Esophagus squamous epithelium (tissue), 5 donors: ENCODE data around the gene RAB10. TPM values are rescaled to one million over a fixed set of nuclear protein-coding genes. Genes with fewer than 3 reads are reported as not detected.

Experiments used
- DNase-seq: peaks from one replicate; lab custom pipeline; 2025; lab: John Stamatoyannopoulos, UW
- H3K27ac ChIP-seq, 4 donors: fragments of 200-600 bp; sonication (generic); one replicate each; pipeline ENCODE4 v1.5.1; 2016 to 2019; ENCODE audit warnings: mild to moderate bottlenecking in 1 of 4
- H3K27me3 ChIP-seq, 4 donors: fragments of 200-600 bp; sonication (generic); 1 replicate in 3 of 4; 2 replicates in 1 of 4; pipeline versions ENCODE4 v1.5.1 to v1.6.0; 2017 to 2021; ENCODE audit warnings: antibody characterized with exemption in 1 of 4
- H3K36me3 ChIP-seq, 3 donors: fragments of 200-600 bp; sonication (generic); one replicate each; pipeline ENCODE4 v1.5.1; 2016 to 2019
- H3K4me1 ChIP-seq, 3 donors: fragments of 200-600 bp; sonication (generic); one replicate each; pipeline ENCODE4 v1.5.1; 2017 to 2019
- H3K4me3 ChIP-seq, 4 donors: fragments of 200-600 bp; sonication (generic); 1 replicate in 3 of 4; 2 replicates in 1 of 4; pipeline ENCODE4 v1.5.1; 2016 to 2019; ENCODE audit warnings: mild to moderate bottlenecking in 2 of 4, moderate library complexity in 1 of 4
- H3K9me3 ChIP-seq, 3 donors: fragments of 200-600 bp; sonication (generic); one replicate each; pipeline ENCODE4 v1.5.1; 2016 to 2019
- POLR2A ChIP-seq, 4 donors: fragments of 450-650 bp; IDR thresholded peaks; one replicate each; pipeline ENCODE4 v1.6.1; 2017; ENCODE audit warnings: antibody characterized with exemption in 4 of 4, mild to moderate bottlenecking in 4 of 4, moderate library complexity in 3 of 4
- WGBS, 2 donors: methylation state at CpG; one replicate each; pipeline ENCODE4 v1.1.5; 2018; 5-methylcytosine and 5-hydroxymethylcytosine counted together
- intact Hi-C: fragments of 100-400 bp; cut with DNase I; formaldehyde crosslinking; loops from one replicate; pipeline ENCODE4 v1.15.0; 2022
- total RNA-seq, 4 donors: library from RNA; depleted of rRNA; stranded (reverse); fragments of >200 nt; gene quantifications; one replicate each; pipeline ENCODE4 v1.1.0, GENCODE V29; 2016
- TF ChIP-seq, protein P1 (sequence below), 6 experiments: fragments of 450-650 bp in 4 of 6; fragments of 200-600 bp in 2 of 6; sonication (generic) in 2 of 6; IDR thresholded peaks; one replicate each; pipeline ENCODE4 v1.5.1; 2016 to 2019; ENCODE audit warnings: antibody characterized with exemption in 6 of 6, mild to moderate bottlenecking in 4 of 6, moderate library complexity in 4 of 6
- donor health status: DM: yes; HTN: yes; CAD: no.

The RAB10 gene
- total RNA-seq, 4 donors from 2014 or later = 214 to 388 (median 335) TPM

DNA sequence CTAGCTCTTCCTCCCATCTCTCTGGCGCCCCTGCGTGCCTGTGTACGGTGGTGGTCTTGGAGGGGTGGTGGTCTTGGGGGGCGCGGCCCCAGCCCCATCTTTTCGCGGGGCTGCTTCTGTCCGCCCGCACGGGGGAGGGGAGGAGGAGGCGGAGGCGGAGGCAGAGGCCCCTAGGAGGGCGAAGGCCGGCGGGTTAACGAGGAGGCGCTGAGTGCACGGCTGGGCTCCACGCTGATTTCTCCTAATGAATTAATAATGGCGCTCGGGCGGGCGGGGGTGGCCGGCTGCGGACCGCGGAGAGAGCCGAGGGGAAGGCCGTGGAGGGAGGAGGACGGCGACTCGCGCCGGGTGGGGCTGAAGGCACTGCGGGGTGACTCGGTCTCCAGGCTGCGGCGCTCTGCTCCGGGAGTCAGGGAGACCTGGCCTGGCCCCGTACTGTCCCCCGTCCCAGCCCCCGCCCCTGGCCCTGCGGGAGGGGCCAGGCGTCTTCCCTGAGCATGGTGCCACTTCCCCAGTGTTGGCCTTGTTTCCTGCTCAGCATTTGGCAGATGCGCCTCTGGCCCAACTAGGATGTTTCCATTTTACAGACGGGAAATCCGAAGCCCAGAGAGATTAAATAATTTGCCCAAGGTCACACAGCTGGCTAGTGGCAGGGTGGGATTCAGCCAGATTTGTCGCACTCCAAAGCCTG lies 145.0 kb downstream of the RAB10 start:
- 10 to 19% methylated on average over 3 to 5 of the region's 48 CpGs for WGBS, 2 donors
- Histone ChIP-seq H3K27me3 (peaks cover 3 to 30% (median 6%) of the 10 kb centered on the region in 4 donors), H3K4me1 (peaks cover 0 to 25% (median 9%) of the 10 kb centered on the region in 3 donors), H3K27ac (peak overlapping the region in 2 of 4 donors; percentile 28 to 56), H3K36me3 (no peaks in the 10 kb centered on the region), H3K9me3 (no peaks in the 10 kb centered on the region), H3K4me3 (peak overlapping the region; percentile 29 to 72 (median 49))
- TF ChIP-seq, protein P1, sequence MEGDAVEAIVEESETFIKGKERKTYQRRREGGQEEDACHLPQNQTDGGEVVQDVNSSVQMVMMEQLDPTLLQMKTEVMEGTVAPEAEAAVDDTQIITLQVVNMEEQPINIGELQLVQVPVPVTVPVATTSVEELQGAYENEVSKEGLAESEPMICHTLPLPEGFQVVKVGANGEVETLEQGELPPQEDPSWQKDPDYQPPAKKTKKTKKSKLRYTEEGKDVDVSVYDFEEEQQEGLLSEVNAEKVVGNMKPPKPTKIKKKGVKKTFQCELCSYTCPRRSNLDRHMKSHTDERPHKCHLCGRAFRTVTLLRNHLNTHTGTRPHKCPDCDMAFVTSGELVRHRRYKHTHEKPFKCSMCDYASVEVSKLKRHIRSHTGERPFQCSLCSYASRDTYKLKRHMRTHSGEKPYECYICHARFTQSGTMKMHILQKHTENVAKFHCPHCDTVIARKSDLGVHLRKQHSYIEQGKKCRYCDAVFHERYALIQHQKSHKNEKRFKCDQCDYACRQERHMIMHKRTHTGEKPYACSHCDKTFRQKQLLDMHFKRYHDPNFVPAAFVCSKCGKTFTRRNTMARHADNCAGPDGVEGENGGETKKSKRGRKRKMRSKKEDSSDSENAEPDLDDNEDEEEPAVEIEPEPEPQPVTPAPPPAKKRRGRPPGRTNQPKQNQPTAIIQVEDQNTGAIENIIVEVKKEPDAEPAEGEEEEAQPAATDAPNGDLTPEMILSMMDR (IDR thresholded peaks at IDR 0.05) = no peak
- no peak for TF ChIP-seq POLR2A (IDR thresholded peaks at IDR 0.05)
- DNase-seq = no peak
- intact Hi-C loops = no loop called here

DNA sequence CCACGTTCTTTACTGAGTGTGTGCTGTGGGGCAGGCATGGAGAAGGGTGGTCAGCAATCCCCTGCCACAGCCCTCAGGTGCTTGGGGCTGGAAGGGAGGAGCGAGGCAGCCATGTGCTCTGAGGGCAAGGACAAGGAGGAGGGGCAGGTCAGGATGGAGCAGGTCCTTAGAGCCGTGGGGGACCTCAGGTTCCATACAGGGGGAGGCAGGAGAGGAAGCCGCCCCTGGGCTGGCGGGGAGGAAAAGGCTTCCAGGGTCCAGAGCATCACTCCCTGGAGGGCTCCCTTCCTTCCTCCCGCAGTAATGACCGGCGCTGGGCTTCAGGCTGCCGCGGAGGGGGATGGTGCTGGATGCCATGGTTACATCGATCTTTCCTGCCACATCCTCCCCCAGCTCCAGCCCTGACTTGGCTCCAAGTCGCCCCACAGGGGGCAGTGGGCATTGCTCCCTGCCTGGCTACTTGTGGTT lies 145.6 kb downstream of the RAB10 start:
- Histone ChIP-seq H3K4me1 (peaks cover 5 to 22% (median 7%) of the 10 kb centered on the region in 3 donors), H3K36me3 (no peaks in the 10 kb centered on the region), H3K27ac (peak overlapping the region in 2 of 4 donors; percentile 28 to 56), H3K27me3 (peaks cover 0 to 24% (median 2%) of the 10 kb centered on the region in 4 donors), H3K9me3 (no peaks in the 10 kb centered on the region), H3K4me3 (peak overlapping the region in 2 of 4 donors; percentile 56 to 72)
- no peak for TF ChIP-seq POLR2A (IDR thresholded peaks at IDR 0.05)
- TF ChIP-seq, protein P1 (IDR thresholded peaks at IDR 0.05) = no peak
- 20 to 38% methylated on average over 2 to 3 of the region's 12 CpGs for WGBS, 2 donors
- intact Hi-C loops = no loop called here
- DNase-seq = no peak

DNA sequence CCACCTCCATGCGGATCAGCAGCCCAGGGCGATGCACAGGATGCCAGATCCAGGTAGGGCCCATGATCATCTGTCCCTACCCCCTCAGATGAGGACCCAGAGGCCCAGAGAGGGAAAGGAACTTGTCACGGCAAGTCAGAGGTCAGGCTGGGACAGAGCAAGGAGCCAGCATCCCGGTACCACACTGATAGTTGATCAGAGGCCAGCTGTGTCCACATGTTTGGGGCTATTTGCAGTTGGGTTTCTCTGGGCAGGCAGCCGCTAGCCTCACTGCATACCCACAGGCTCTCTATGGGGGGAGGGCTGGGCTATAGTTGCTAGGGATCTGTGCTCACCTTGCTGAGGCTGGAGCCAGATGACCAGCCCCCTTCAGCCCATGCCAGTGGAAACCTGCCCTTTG lies 148.6 kb downstream of the RAB10 start:
- Histone ChIP-seq H3K9me3 (no peaks in the 10 kb centered on the region), H3K4me3 (no peak overlapping the region), H3K36me3 (no peaks in the 10 kb centered on the region), H3K4me1 (peaks cover 6 to 38% (median 7%) of the 10 kb centered on the region in 3 donors), H3K27me3 (peaks cover 0 to 2% (median 0%) of the 10 kb centered on the region in 4 donors), H3K27ac (no peak overlapping the region)
- intact Hi-C loops = no loop called here
- no peak for DNase-seq
- no peak for TF ChIP-seq POLR2A (IDR thresholded peaks at IDR 0.05)
- TF ChIP-seq, protein P1 (IDR thresholded peaks at IDR 0.05) = no peak
- 90% methylated on average over 2 of the region's 5 CpGs for WGBS, 2 donors

DNA sequence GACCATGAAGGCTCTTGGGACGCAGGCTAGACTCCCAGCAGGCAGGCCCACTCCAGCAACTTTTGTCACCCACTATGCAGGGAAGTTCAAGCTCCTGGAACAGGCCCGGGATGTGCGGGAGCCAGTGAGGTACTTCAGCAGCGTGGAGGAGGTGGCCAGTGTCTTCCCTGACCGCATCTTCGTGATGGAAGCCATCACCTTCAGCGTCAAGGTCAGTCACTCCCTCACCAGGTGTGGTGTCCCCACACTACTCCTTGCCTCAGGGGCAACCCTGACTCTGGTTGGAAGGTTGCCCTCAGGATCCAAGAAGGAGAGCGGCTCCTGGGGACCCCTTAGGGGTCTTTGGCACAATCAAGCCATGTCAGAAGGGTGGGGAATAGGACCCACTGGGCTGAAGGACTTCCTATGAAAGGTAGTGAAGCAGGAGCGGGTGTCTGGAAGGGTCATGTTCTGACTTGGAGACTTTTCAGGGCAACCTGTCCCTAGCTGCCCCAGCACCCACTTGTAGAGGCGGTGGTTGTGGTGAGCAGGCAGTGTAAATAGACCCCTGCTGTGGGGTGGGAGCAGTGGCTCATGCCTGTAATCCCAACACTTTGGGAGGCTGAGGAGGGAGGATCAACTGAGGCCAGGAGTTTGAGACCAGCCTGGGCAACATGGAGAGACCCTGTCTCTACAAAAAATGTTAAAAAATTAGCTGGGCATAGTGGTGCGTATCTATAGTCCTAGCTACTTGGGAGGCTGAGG lies 149.2 kb downstream of the RAB10 start:
- H3K4me3 ChIP-seq = no peak overlapping the region
- peaks cover 0 to 2% (median 0%) of the 10 kb centered on the region in 4 donors for H3K27me3 ChIP-seq
- H3K9me3 ChIP-seq = no peaks in the 10 kb centered on the region
- peaks cover 6 to 38% (median 7%) of the 10 kb centered on the region in 3 donors for H3K4me1 ChIP-seq
- WGBS, 2 donors = 87 to 100% methylated on average over 2 to 6 of the region's 11 CpGs
- DNase-seq = no peak
- H3K36me3 ChIP-seq = no peaks in the 10 kb centered on the region
- intact Hi-C loops = no loop called here
- H3K27ac ChIP-seq = no peak overlapping the region
- TF ChIP-seq, protein P1 (IDR thresholded peaks at IDR 0.05) = no peak
- no peak for TF ChIP-seq POLR2A (IDR thresholded peaks at IDR 0.05)
